Stromal cell of bone marrow (primary cell): ENCODE data around the gene TXNRD3.

Experiments used
- DNase-seq: peaks from one replicate; pipeline ENCODE4 v3.0.0-alpha.2; 2012; ENCODE audit warnings: low read depth

The TXNRD3 gene

GRCh38 chr3:126671521-126671920, 16.6 kb upstream of the TXNRD3 start:
- DNase-seq, result no peak

- DNase-seq, result no peak
These were observed 13.8 kb upstream of the TXNRD3 start for GRCh38 chr3:126668450-126669401.

GRCh38 chr3:126667631-126668449, 12.9 kb upstream of the TXNRD3 start:
- DNase-seq, result no peak

GRCh38 chr3:126666658-126667528, 12.0 kb upstream of the TXNRD3 start:
- no peak for DNase-seq

GRCh38 chr3:126665959-126666657, 11.2 kb upstream of the TXNRD3 start:
- DNase-seq, result no peak

GRCh38 chr3:126665221-126665936, 10.5 kb upstream of the TXNRD3 start:
- DNase-seq, result no peak

GRCh38 chr3:126664591-126665214, 9.8 kb upstream of the TXNRD3 start:
- peak; percentile 65 for DNase-seq

GRCh38 chr3:126663750-126664149, 8.8 kb upstream of the TXNRD3 start:
- no peak for DNase-seq

- no peak for DNase-seq
These were observed 8.3 kb upstream of the TXNRD3 start for GRCh38 chr3:126663257-126663656.

- no peak for DNase-seq
These were observed 6.8 kb upstream of the TXNRD3 start for GRCh38 chr3:126661532-126662364.

- DNase-seq, result no peak
These were observed 5.3 kb upstream of the TXNRD3 start for GRCh38 chr3:126659915-126660886.

- no peak for DNase-seq
These were observed 3.7 kb upstream of the TXNRD3 start for GRCh38 chr3:126658584-126658983.

- DNase-seq, result no peak
These were observed 3.0 kb upstream of the TXNRD3 start for GRCh38 chr3:126657901-126658300.

GRCh38 chr3:126656371-126657134, 1.6 kb upstream of the TXNRD3 start:
- DNase-seq, result no peak

- DNase-seq, result no peak
These were observed 963 bp upstream of the TXNRD3 start for GRCh38 chr3:126655887-126656286.

- no peak for DNase-seq
These were observed 5.3 kb downstream of the TXNRD3 start for GRCh38 chr3:126649556-126650092.

- DNase-seq, result no peak
These were observed 8.2 kb downstream of the TXNRD3 start for GRCh38 chr3:126646674-126647073.
